ENCODE measurements around the gene LHPP.

The LHPP gene

GRCh38 chr10:124476043-124476725, 14.6 kb downstream of the LHPP start:
- DNase-seq = no peak
- Histone ChIP-seq H4K5ac (ENCODE audit: low read length) (no peak overlapping the region), H3K4me3 (ENCODE audit: low read length) (no peak overlapping the region), H2BK5ac (ENCODE audit: low read length) (no peak overlapping the region), H3K23ac (ENCODE audit: low read length) (no peak overlapping the region), H3K18ac (ENCODE audit: low read length) (no peak overlapping the region), H3K27ac (ENCODE audit: low read depth, low read length) (no peak overlapping the region), H3K4me1 (ENCODE audit: control insufficient read depth, low read depth, low read length) (no peaks in the 10 kb centered on the region), H3K4ac (ENCODE audit: low read depth, low read length) (no peak overlapping the region), H3K27me3 (ENCODE audit: insufficient read depth, low read length, poor library complexity) (no peaks in the 10 kb centered on the region), H3K36me3 (ENCODE audit: control insufficient read depth, insufficient read depth, low read length) (no peaks in the 10 kb centered on the region), H3K4me2 (ENCODE audit: low read length) (no peak overlapping the region), H3K9ac (ENCODE audit: low read length) (no peak overlapping the region), H4K8ac (ENCODE audit: low read depth, low read length) (no peak overlapping the region), H3K56ac (ENCODE audit: low read length) (no peak overlapping the region), H2BK120ac (ENCODE audit: low read depth, low read length) (no peak overlapping the region), H3K79me1 (ENCODE audit: low read length) (no peaks in the 10 kb centered on the region), H2AK5ac (ENCODE audit: low read length) (no peak overlapping the region), H2BK15ac (replicated peaks; ENCODE audit: low read depth) (no peak overlapping the region), H3K79me2 (ENCODE audit: control insufficient read depth, insufficient read depth, low read length) (no peaks in the 10 kb centered on the region)
- no CpG with 5 or more reads among the region's 23 CpGs for WGBS (ENCODE audit: extremely low coverage, insufficient coverage, low lambda C conversion rate)

GRCh38 chr10:124477614-124478363, 16.2 kb downstream of the LHPP start:
- WGBS (ENCODE audit: extremely low coverage, insufficient coverage, low lambda C conversion rate) = no CpG with 5 or more reads among the region's 11 CpGs
- H3K27ac ChIP-seq (ENCODE audit: low read depth, low read length) = no peak overlapping the region

GRCh38 chr10:124478515-124478914, 16.9 kb downstream of the LHPP start:
- Histone ChIP-seq H2BK5ac (ENCODE audit: low read length) (no peak overlapping the region), H3K4me3 (ENCODE audit: low read length) (no peak overlapping the region), H3K27ac (ENCODE audit: low read depth, low read length) (no peak overlapping the region), H3K23ac (ENCODE audit: low read length) (no peak overlapping the region), H2AK5ac (ENCODE audit: low read length) (no peak overlapping the region), H2BK120ac (ENCODE audit: low read depth, low read length) (no peak overlapping the region), H3K36me3 (ENCODE audit: control insufficient read depth, insufficient read depth, low read length) (no peaks in the 10 kb centered on the region), H3K27me3 (ENCODE audit: insufficient read depth, low read length, poor library complexity) (no peaks in the 10 kb centered on the region), H4K8ac (ENCODE audit: low read depth, low read length) (no peak overlapping the region), H3K4ac (ENCODE audit: low read depth, low read length) (no peak overlapping the region), H3K79me2 (ENCODE audit: control insufficient read depth, insufficient read depth, low read length) (no peaks in the 10 kb centered on the region), H3K9ac (ENCODE audit: low read length) (no peak overlapping the region), H2BK15ac (replicated peaks; ENCODE audit: low read depth) (no peak overlapping the region), H3K4me2 (ENCODE audit: low read length) (no peak overlapping the region), H4K5ac (ENCODE audit: low read length) (no peak overlapping the region), H3K56ac (ENCODE audit: low read length) (no peak overlapping the region), H3K4me1 (ENCODE audit: control insufficient read depth, low read depth, low read length) (peaks cover 3% of the 10 kb centered on the region), H3K18ac (ENCODE audit: low read length) (no peak overlapping the region), H3K79me1 (ENCODE audit: low read length) (no peaks in the 10 kb centered on the region)
- DNase-seq = no peak
- WGBS (ENCODE audit: extremely low coverage, insufficient coverage, low lambda C conversion rate) = no CpG with 5 or more reads among the region's 14 CpGs

More at GRCh38 chr10:124477614-124478363, 16.2 kb downstream of the LHPP start:
- no peak overlapping the region for H3K4me2 ChIP-seq (ENCODE audit: low read length)
- no peaks in the 10 kb centered on the region for H3K36me3 ChIP-seq (ENCODE audit: control insufficient read depth, insufficient read depth, low read length)
- H2BK120ac ChIP-seq (ENCODE audit: low read depth, low read length) = no peak overlapping the region
- no peaks in the 10 kb centered on the region for H3K79me1 ChIP-seq (ENCODE audit: low read length)
- no peak overlapping the region for H4K8ac ChIP-seq (ENCODE audit: low read depth, low read length)
- no peak overlapping the region for H3K9ac ChIP-seq (ENCODE audit: low read length)
- H3K18ac ChIP-seq (ENCODE audit: low read length) = no peak overlapping the region
- peak; percentile 82 for DNase-seq
- peaks cover 3% of the 10 kb centered on the region for H3K4me1 ChIP-seq (ENCODE audit: control insufficient read depth, low read depth, low read length)
- H2AK5ac ChIP-seq (ENCODE audit: low read length) = no peak overlapping the region
- H3K56ac ChIP-seq (ENCODE audit: low read length) = no peak overlapping the region
- no peak overlapping the region for H3K4me3 ChIP-seq (ENCODE audit: low read length)
- H2BK15ac ChIP-seq (replicated peaks; ENCODE audit: low read depth) = no peak overlapping the region
- H2BK5ac ChIP-seq (ENCODE audit: low read length) = no peak overlapping the region
- no peak overlapping the region for H4K5ac ChIP-seq (ENCODE audit: low read length)
- H3K4ac ChIP-seq (ENCODE audit: low read depth, low read length) = no peak overlapping the region
- no peaks in the 10 kb centered on the region for H3K79me2 ChIP-seq (ENCODE audit: control insufficient read depth, insufficient read depth, low read length)
- no peaks in the 10 kb centered on the region for H3K27me3 ChIP-seq (ENCODE audit: insufficient read depth, low read length, poor library complexity)
- H3K23ac ChIP-seq (ENCODE audit: low read length) = no peak overlapping the region

GRCh38 chr10:124480860-124481259, 19.2 kb downstream of the LHPP start:
- H4K8ac ChIP-seq (ENCODE audit: low read depth, low read length) = no peak overlapping the region
- H3K79me2 ChIP-seq (ENCODE audit: control insufficient read depth, insufficient read depth, low read length) = no peaks in the 10 kb centered on the region
- no peak overlapping the region for H3K23ac ChIP-seq (ENCODE audit: low read length)
- no peak overlapping the region for H2AK5ac ChIP-seq (ENCODE audit: low read length)
- H3K4ac ChIP-seq (ENCODE audit: low read depth, low read length) = no peak overlapping the region
- DNase-seq = peak; percentile 57
- no peak overlapping the region for H3K56ac ChIP-seq (ENCODE audit: low read length)
- no peaks in the 10 kb centered on the region for H3K27me3 ChIP-seq (ENCODE audit: insufficient read depth, low read length, poor library complexity)
- WGBS (ENCODE audit: extremely low coverage, insufficient coverage, low lambda C conversion rate) = no CpG with 5 or more reads among the region's 5 CpGs
- H3K36me3 ChIP-seq (ENCODE audit: control insufficient read depth, insufficient read depth, low read length) = no peaks in the 10 kb centered on the region
- peaks cover 3% of the 10 kb centered on the region for H3K4me1 ChIP-seq (ENCODE audit: control insufficient read depth, low read depth, low read length)
- H4K5ac ChIP-seq (ENCODE audit: low read length) = no peak overlapping the region
- H3K4me2 ChIP-seq (ENCODE audit: low read length) = no peak overlapping the region
- H3K4me3 ChIP-seq (ENCODE audit: low read length) = no peak overlapping the region
- no peaks in the 10 kb centered on the region for H3K79me1 ChIP-seq (ENCODE audit: low read length)
- H2BK120ac ChIP-seq (ENCODE audit: low read depth, low read length) = no peak overlapping the region
- no peak overlapping the region for H3K27ac ChIP-seq (ENCODE audit: low read depth, low read length)
- H2BK15ac ChIP-seq (replicated peaks; ENCODE audit: low read depth) = no peak overlapping the region
- H3K18ac ChIP-seq (ENCODE audit: low read length) = no peak overlapping the region
- H2BK5ac ChIP-seq (ENCODE audit: low read length) = no peak overlapping the region
- H3K9ac ChIP-seq (ENCODE audit: low read length) = no peak overlapping the region

GRCh38 chr10:124481717-124482116, 20.1 kb downstream of the LHPP start:
- H3K79me2 ChIP-seq (ENCODE audit: control insufficient read depth, insufficient read depth, low read length) = no peaks in the 10 kb centered on the region
- no peaks in the 10 kb centered on the region for H3K27me3 ChIP-seq (ENCODE audit: insufficient read depth, low read length, poor library complexity)
- no peak overlapping the region for H2BK15ac ChIP-seq (replicated peaks; ENCODE audit: low read depth)
- no peak overlapping the region for H2AK5ac ChIP-seq (ENCODE audit: low read length)
- H3K4ac ChIP-seq (ENCODE audit: low read depth, low read length) = no peak overlapping the region
- H3K18ac ChIP-seq (ENCODE audit: low read length) = no peak overlapping the region
- WGBS (ENCODE audit: extremely low coverage, insufficient coverage, low lambda C conversion rate) = no CpG with 5 or more reads among the region's 6 CpGs
- no peak for DNase-seq
- no peak overlapping the region for H2BK120ac ChIP-seq (ENCODE audit: low read depth, low read length)
- no peak overlapping the region for H3K27ac ChIP-seq (ENCODE audit: low read depth, low read length)
- peaks cover 3% of the 10 kb centered on the region for H3K4me1 ChIP-seq (ENCODE audit: control insufficient read depth, low read depth, low read length)
- no peak overlapping the region for H4K8ac ChIP-seq (ENCODE audit: low read depth, low read length)
- no peak overlapping the region for H3K23ac ChIP-seq (ENCODE audit: low read length)
- H3K79me1 ChIP-seq (ENCODE audit: low read length) = no peaks in the 10 kb centered on the region
- no peak overlapping the region for H3K4me3 ChIP-seq (ENCODE audit: low read length)
- no peak overlapping the region for H3K9ac ChIP-seq (ENCODE audit: low read length)
- H3K56ac ChIP-seq (ENCODE audit: low read length) = no peak overlapping the region
- H3K4me2 ChIP-seq (ENCODE audit: low read length) = no peak overlapping the region
- no peak overlapping the region for H4K5ac ChIP-seq (ENCODE audit: low read length)
- H3K36me3 ChIP-seq (ENCODE audit: control insufficient read depth, insufficient read depth, low read length) = no peaks in the 10 kb centered on the region
- H2BK5ac ChIP-seq (ENCODE audit: low read length) = no peak overlapping the region

Measured in mesendoderm (in vitro differentiated cells).